GM12892 (cell line): Measurements from ENCODE around the gene TADA2A.
"Not testable (repeated sequence)": the region's sequence is repeated elsewhere in the genome, so short reads cannot be mapped to it uniquely, and the experiment has no call there.

ENCODE experiments used
- DNase-seq: peaks from one replicate; pipeline ENCODE4 v3.0.0; 2011; ENCODE audit not compliant: insufficient read length
- FAIRE-seq: peaks from 2 replicates; lab custom pipeline; 2011; peaks lifted over from hg19 to GRCh38; lab: Jason Lieb, UNC
- POLR2A ChIP-seq: IDR thresholded peaks from 2 replicates; pipeline ENCODE4 v1.6.1; 2011; ENCODE audit warnings: low read depth, low read length, control low read depth
- POLR2AphosphoS5 ChIP-seq: IDR thresholded peaks from 2 replicates; pipeline ENCODE4 v1.6.1; 2011; ENCODE audit warnings: low read depth, low read length, control low read depth
- TAF1 ChIP-seq: IDR thresholded peaks from 2 replicates; pipeline ENCODE4 v1.6.1; 2011; ENCODE audit warnings: low read depth, mild to moderate bottlenecking, control low read depth, low read length, borderline replicate concordance

TADA2A gene

DNA sequence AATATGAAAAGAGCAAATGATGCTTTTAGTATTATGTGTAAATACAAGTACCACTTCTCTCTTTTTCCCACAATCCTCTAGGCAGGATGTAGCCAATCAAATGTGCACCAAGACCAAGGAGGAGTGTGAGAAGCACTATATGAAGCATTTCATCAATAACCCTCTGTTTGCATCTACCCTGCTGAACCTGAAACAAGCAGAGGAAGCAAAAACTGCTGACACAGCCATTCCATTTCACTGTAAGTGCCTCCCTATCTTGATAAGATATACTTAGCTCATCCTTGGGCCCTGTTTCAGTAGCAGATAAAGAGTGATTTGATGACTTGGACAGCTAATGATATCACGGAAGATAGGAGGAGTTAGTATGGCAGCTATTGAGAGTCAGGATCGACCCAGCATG lies 33.7 kb downstream of the TADA2A start:
- FAIRE-seq (no peak), DNase-seq (no peak)
- no peak for TF ChIP-seq POLR2AphosphoS5
- TF ChIP-seq TAF1: no peak
- TF ChIP-seq POLR2A: no peak

DNA sequence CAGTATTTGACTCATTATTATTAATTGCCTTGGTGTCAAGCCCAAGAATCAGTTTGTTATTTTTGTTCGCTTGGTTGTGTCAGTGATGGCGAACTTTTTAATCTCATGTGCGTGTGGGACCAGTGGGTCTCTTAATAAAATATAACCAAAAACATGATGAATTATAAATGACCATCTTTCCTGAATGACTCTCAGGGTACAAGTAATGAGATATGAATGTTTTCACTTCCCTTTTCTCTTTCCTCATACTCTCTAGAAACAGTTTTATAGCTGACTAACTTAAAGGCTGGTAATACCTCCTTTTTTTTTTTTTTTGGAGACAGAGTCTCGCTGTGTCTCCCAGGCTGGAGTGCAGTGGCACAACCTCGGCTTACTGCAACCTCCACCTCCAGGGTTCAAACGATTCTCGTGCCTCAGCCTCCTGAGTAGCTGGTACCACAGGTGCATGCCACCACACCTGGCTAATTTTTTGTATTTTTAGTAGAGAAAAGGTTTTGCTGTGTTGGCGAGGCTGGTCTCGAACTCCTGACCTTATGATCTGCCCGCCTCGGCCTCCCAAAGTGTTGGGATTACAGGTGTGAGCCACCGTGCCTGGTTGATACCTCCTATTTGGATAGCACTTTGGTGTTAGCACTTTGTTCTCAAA lies 34.8 kb downstream of the TADA2A start:
- not testable (repeated sequence) for DNase-seq, FAIRE-seq

GRCh38 chr17:37446027-37446426 lies 39.3 kb downstream of the TADA2A start:
- TF ChIP-seq POLR2A: no peak
- TF ChIP-seq POLR2AphosphoS5: no peak
- TF ChIP-seq TAF1: no peak
- FAIRE-seq: no peak
- DNase-seq: no peak

- no peak for FAIRE-seq
- TF ChIP-seq POLR2A (no peak), TAF1 (no peak), POLR2AphosphoS5 (no peak)
- no peak for DNase-seq
These were observed 41.0 kb downstream of the TADA2A start for GRCh38 chr17:37447641-37448040.

DNA sequence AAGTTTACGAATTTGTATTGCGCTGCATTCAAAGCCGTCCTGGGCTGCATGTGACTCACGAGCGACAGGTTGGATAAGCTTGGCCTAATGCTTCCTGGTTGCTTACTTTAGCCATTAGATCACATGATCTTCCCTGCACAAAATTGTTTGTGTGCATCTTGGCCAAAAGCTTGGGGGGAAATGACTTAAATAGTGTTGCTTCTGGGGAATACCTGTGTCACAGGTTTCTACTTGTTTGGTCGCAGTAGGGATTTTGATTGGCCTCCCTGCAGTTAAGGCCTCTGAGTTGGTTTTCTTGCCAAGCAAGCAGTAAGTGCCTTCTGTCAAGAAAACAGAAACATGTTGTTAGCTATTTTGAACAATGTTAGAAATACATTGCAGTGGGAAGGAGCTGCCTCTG lies 43.4 kb downstream of the TADA2A start:
- no peak for DNase-seq
- FAIRE-seq: no peak
- TF ChIP-seq POLR2A (no peak), TAF1 (no peak), POLR2AphosphoS5 (no peak)

DNA sequence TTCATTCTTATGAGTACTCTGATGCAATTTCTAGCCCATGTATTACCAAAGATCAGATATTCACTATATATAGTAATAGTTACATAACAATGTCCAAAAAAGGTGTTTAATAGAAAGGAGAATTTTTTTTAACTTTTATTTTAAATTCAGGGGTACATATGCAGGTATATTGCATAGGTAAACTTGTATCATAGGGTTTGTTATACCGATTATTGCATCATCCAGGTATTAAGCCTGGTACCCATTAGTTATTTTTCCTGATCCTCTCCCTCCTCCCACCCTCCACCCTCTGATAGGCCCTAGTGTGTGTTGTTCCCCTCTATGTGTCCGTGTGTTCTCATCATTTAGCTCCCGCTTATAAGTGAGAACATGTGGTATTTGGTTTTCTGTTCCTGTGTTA lies 51.1 kb downstream of the TADA2A start:
- not testable (repeated sequence) for FAIRE-seq, DNase-seq

DNA sequence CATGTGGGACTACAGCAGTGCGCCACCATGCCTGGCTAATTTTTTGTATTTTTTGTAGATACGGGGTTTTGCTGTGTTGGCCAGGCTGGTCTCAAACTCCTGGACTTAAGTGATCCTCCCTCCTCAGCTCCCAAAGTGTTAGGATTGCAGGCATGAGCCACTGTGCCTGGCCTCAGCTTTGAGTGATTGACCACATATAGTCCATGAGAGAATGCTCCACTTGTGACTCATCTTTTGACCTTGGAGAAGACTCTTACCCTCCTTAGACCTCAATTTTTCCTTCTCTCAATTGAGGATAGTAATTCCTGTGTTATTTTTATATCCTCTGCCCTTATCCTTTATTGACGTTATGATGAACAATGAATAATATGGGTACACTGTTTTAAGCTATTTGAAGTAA lies 52.1 kb downstream of the TADA2A start:
- DNase-seq (no peak), FAIRE-seq (no peak)
- TF ChIP-seq TAF1: no peak
- no peak for TF ChIP-seq POLR2A
- TF ChIP-seq POLR2AphosphoS5: no peak

GRCh38 chr17:37461668-37462067 lies 55.0 kb downstream of the TADA2A start:
- FAIRE-seq: no peak
- no peak for TF ChIP-seq TAF1
- no peak for TF ChIP-seq POLR2AphosphoS5
- no peak for TF ChIP-seq POLR2A
- no peak for DNase-seq

GRCh38 chr17:37462492-37462891 lies 55.8 kb downstream of the TADA2A start:
- DNase-seq: no peak
- no peak for FAIRE-seq
- TF ChIP-seq TAF1: no peak
- no peak for TF ChIP-seq POLR2AphosphoS5
- no peak for TF ChIP-seq POLR2A

DNA sequence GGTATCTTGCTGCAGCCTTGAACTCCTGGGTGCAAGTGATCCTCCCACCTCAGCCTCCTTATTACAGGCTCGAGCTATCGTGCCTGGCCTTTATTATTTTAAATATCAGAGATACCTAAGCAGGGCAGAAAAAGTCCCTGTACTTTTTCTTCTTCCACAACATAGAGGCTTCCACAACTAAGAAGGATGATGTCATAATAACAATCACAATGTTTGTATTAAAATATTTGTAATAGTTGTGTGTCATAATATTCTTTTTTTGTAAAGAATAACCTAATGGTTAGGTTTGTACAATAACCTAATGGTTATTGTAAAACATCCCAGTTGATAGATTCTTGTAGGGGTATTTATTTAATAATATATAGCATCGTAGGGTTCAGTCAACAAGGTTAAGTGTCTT lies 56.4 kb downstream of the TADA2A start:
- TF ChIP-seq TAF1: no peak
- no peak for FAIRE-seq
- no peak for DNase-seq

- TF ChIP-seq POLR2AphosphoS5 (no peak), TAF1 (no peak), POLR2A (no peak)
- no peak for DNase-seq
- no peak for FAIRE-seq
These were observed 58.5 kb downstream of the TADA2A start for GRCh38 chr17:37465069-37465616.

- FAIRE-seq (no peak), DNase-seq (no peak)
- TF ChIP-seq TAF1: no peak
- TF ChIP-seq POLR2A: no peak
- TF ChIP-seq POLR2AphosphoS5: no peak
These were observed 59.8 kb downstream of the TADA2A start for GRCh38 chr17:37466471-37466870.

- TF ChIP-seq POLR2A (no peak), TAF1 (no peak), POLR2AphosphoS5 (no peak)
These were observed 63.5 kb downstream of the TADA2A start for GRCh38 chr17:37470181-37470580.

More at GRCh38 chr17:37470181-37470580, 63.5 kb downstream of the TADA2A start:
- DNase-seq: no peak
- FAIRE-seq: no peak
